HepG2 (cell line): ENCODE data around the gene EEF2. TPM values are rescaled to one million over a fixed set of nuclear protein-coding genes. Genes with fewer than 3 reads are reported as not detected.

Experiments
- ATAC-seq: fragments of 200-7000 bp; cut with Tn5 transposase; 3 replicates; pipeline ENCODE4 v1.9.1; 2020; ENCODE audit warnings: mild to moderate bottlenecking, moderate library complexity
- BruUV-seq: library from RNA; stranded (reverse); fragments of 400-500 nt; replicated peaks from 2 replicates; lab custom pipeline; 2021; lab: Mats Ljungman, UMichigan
- CTCF ChIA-PET: fragments of 300-600 bp; formaldehyde crosslinking; extraction: SDS; loops from one replicate; lab custom pipeline; 2021; ENCODE audit warnings: low total read pairs, inconsistent platforms, low intra/inter-chr PET ratio; lab: Yijun Ruan, JAX
- POLR2A ChIA-PET: fragments of 350-600 bp; sonication (Branson Sonifier 250); formaldehyde crosslinking; loops from one replicate; lab custom pipeline; 2020; ENCODE audit warnings: antibody characterized with exemption, inconsistent platforms; lab: Yijun Ruan, JAX
- DNase-seq: peaks from one replicate; pipeline ENCODE4 v3.0.0-alpha.2; 2015; ENCODE audit warnings: low spot score
- FAIRE-seq: peaks from 3 replicates; lab custom pipeline; 2011; peaks lifted over from hg19 to GRCh38; lab: Jason Lieb, UNC
- H2AFZ ChIP-seq: one replicate; pipeline ENCODE4 v1.6.1; 2011; ENCODE audit warnings: low read length, inconsistent platforms
- H3K27ac ChIP-seq: fragments of 300-600 bp; 3 replicates; pipeline ENCODE4 v1.8.0; 2011; ENCODE audit warnings: mixed run types, mild to moderate bottlenecking, mixed read lengths, low read length, inconsistent platforms; ENCODE audit not compliant: insufficient read depth; ENCODE audit errors: extremely low read length
- H3K27me3 ChIP-seq, 2 experiments: fragments of 200-600 bp in 1 of 2; 2 replicates in 1 of 2; 3 replicates in 1 of 2; pipeline versions ENCODE4 v1.6.0 to v1.8.0; 2011; ENCODE audit warnings: low read length in 2 of 2, mild to moderate bottlenecking in 2 of 2, moderate library complexity in 2 of 2, inconsistent platforms in 1 of 2; ENCODE audit not compliant: insufficient read depth in 2 of 2, control insufficient read depth in 1 of 2
- H3K36me3 ChIP-seq, 2 experiments: fragments of 200-600 bp in 1 of 2; replicated peaks in 1 of 2; 2 replicates in 1 of 2; 3 replicates in 1 of 2; pipeline versions ENCODE4 v1.5.1 to v1.8.0; 2011; ENCODE audit warnings: low read length in 2 of 2, inconsistent platforms in 1 of 2; ENCODE audit not compliant: insufficient read depth in 2 of 2, control insufficient read depth in 1 of 2
- H3K4me1 ChIP-seq: 2 replicates; pipeline ENCODE4 v1.5.1; 2012; ENCODE audit warnings: low read length, inconsistent platforms; ENCODE audit not compliant: insufficient read depth
- H3K4me2 ChIP-seq: 2 replicates; pipeline ENCODE4 v1.6.0; 2011; ENCODE audit warnings: low read depth, low read length, inconsistent platforms
- H3K4me3 ChIP-seq, 3 experiments: fragments of 200-600 bp in 1 of 3; sonication (generic), shearing (Covaris generic) in 1 of 3; replicated peaks in 1 of 3; 2 replicates each; pipeline ENCODE4 v1.5.1; 2011 to 2016; ENCODE audit warnings: low read length in 3 of 3, inconsistent platforms in 2 of 3, low read depth in 2 of 3, mild to moderate bottlenecking in 2 of 3, control low read depth in 1 of 3, mixed read lengths in 1 of 3; ENCODE audit not compliant: insufficient read depth in 1 of 3
- H3K79me2 ChIP-seq: one replicate; pipeline ENCODE4 v1.6.1; 2011; ENCODE audit warnings: low read length, inconsistent platforms; ENCODE audit not compliant: insufficient read depth
- H3K9ac ChIP-seq: 2 replicates; pipeline ENCODE4 v1.6.0; 2011; ENCODE audit warnings: mild to moderate bottlenecking, low read depth, low read length, inconsistent platforms; ENCODE audit not compliant: insufficient read depth
- H3K9me3 ChIP-seq: 2 replicates; pipeline ENCODE4 v1.5.1; 2012; ENCODE audit warnings: mild to moderate bottlenecking, low read length
- H4K20me1 ChIP-seq: 2 replicates; pipeline ENCODE4 v1.6.0; 2011; ENCODE audit warnings: inconsistent platforms, mild to moderate bottlenecking, low read length, moderate library complexity; ENCODE audit not compliant: insufficient read depth
- KMT2A ChIP-seq: sonication (generic); formaldehyde crosslinking; IDR thresholded peaks from 2 replicates; pipeline ENCODE4 v1.4.0; 2020; ENCODE audit warnings: missing genetic modification reagents
- NFKB2 ChIP-seq: sonication (generic); formaldehyde crosslinking; IDR thresholded peaks from 2 replicates; pipeline ENCODE4 v1.4.0; 2020; ENCODE audit warnings: missing genetic modification reagents, borderline replicate concordance
- ZBTB42 ChIP-seq: sonication (generic); formaldehyde crosslinking; IDR thresholded peaks from 2 replicates; pipeline ENCODE4 v1.5.0; 2020; ENCODE audit warnings: mild to moderate bottlenecking, missing genetic modification reagents
- ZEB1 ChIP-seq: IDR thresholded peaks from 2 replicates; pipeline ENCODE4 v1.6.1; 2012; ENCODE audit warnings: mild to moderate bottlenecking, low read depth, inconsistent platforms; ENCODE audit not compliant: insufficient replicate concordance
- ZNF24 ChIP-seq: fragments of 450-650 bp; IDR thresholded peaks from 2 replicates; pipeline ENCODE4 v1.6.1; 2017; ENCODE audit warnings: antibody characterized with exemption, mild to moderate bottlenecking
- ZNF275 ChIP-seq: sonication (generic); formaldehyde crosslinking; IDR thresholded peaks from 2 replicates; pipeline ENCODE4 v1.8.0; 2022; ENCODE audit warnings: missing genetic modification reagents, mild to moderate bottlenecking, inconsistent platforms, borderline replicate concordance
- ZNF33A ChIP-seq: sonication (generic); formaldehyde crosslinking; IDR thresholded peaks from 2 replicates; pipeline ENCODE4 v1.5.1; 2020; ENCODE audit warnings: missing genetic modification reagents, mild to moderate bottlenecking, moderate library complexity, borderline replicate concordance
- ZNF777 ChIP-seq: sonication (generic); formaldehyde crosslinking; IDR thresholded peaks from 2 replicates; pipeline ENCODE4 v1.4.0; 2020; ENCODE audit warnings: missing genetic modification reagents
- ZNF816 ChIP-seq: sonication (generic); formaldehyde crosslinking; IDR thresholded peaks from 2 replicates; pipeline ENCODE4 v1.8.0; 2022; ENCODE audit warnings: missing genetic modification reagents, mild to moderate bottlenecking, borderline replicate concordance
- WGBS: methylation state at CpG from one replicate; pipeline ENCODE4 v1.1.6; 2017; ENCODE audit warnings: low lambda C conversion rate; 5-methylcytosine and 5-hydroxymethylcytosine counted together
- in situ Hi-C: cut with HindIII; loops from 2 replicates; pipeline ENCODE4 v1.10.0; 2017; ENCODE audit warnings: low pct_unique_long_range_greater_than_20kb; ENCODE audit not compliant: extremely low pct_ligation_motif_present
- intact Hi-C: fragments of 100-400 bp; cut with micrococcal nuclease; formaldehyde crosslinking; loops from one replicate; pipeline ENCODE4 v1.10.0; 2022; ENCODE audit not compliant: unreplicated experiment
- polyA plus RNA-seq, 8 experiments: library from polyadenylated mRNA; depleted of rRNA in 3 of 8; stranded (reverse) in 7 of 8; unstranded in 1 of 8; fragments of >200 nt; fragmentation: Illumina TruSeq in 4 of 8; extraction: Trizol in 4 of 8; gene quantifications; 2 replicates each; pipeline versions ENCODE4 v1.2.1 to v1.2.3, GENCODE V29; 2011 to 2016; ENCODE audit warnings: low read depth in 4 of 8, missing spikeins in 1 of 8, mixed read lengths in 1 of 8; ENCODE audit not compliant: insufficient read depth in 1 of 8
- total RNA-seq, 5 experiments: library from RNA; depleted of rRNA; stranded (reverse); fragments of >200 nt; fragmentation: Illumina TruSeq; extraction: Trizol; gene quantifications; 2 replicates each; pipeline ENCODE4 v1.2.3, GENCODE V29; 2016; ENCODE audit warnings: low read depth in 1 of 5

EEF2 gene
- total and polyA plus RNA-seq, 2 of the 13 experiments (the other 11 are each of a cell fraction or from before 2014, with no cell fraction given): 1,441 to 1,777 TPM

DNA sequence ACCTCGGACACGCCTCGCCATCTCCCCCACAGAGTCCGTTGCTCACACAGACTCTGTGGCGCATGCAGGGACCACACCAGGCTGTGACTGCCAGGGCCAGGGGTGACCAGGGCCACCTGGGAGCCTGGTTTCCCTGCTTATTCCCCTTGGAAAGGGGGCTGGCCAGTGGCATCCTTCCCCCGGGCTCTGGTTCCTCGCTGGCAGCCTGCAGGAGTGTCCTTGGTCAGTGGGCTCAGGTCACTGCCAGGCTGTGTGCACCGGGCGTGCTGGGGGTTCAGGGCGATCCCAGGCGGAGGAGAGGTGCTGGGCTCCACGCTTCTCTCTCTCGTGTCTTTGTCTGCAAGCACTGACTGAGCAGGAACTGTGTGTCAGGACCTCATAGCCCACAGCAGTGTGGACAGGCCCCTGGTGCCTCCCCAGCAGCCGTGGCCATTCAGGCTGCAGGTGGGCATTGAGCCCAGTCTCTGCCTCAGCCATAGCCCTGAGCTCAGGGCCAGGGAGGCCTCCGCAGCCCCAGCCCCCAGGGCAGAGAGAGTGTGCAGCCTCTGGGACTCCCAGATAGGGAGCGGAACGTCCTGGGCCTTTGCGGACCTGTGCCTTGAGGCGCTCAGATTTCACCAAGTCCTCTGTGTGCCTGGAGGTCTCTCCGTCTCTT, 28.8 kb upstream of the EEF2 start (continued):
- TF ChIP-seq ZNF816 (CRISPR knock-in tag) (no peak), ZNF33A (CRISPR knock-in tag) (no peak), NFKB2 (CRISPR knock-in tag) (no peak)

DNA sequence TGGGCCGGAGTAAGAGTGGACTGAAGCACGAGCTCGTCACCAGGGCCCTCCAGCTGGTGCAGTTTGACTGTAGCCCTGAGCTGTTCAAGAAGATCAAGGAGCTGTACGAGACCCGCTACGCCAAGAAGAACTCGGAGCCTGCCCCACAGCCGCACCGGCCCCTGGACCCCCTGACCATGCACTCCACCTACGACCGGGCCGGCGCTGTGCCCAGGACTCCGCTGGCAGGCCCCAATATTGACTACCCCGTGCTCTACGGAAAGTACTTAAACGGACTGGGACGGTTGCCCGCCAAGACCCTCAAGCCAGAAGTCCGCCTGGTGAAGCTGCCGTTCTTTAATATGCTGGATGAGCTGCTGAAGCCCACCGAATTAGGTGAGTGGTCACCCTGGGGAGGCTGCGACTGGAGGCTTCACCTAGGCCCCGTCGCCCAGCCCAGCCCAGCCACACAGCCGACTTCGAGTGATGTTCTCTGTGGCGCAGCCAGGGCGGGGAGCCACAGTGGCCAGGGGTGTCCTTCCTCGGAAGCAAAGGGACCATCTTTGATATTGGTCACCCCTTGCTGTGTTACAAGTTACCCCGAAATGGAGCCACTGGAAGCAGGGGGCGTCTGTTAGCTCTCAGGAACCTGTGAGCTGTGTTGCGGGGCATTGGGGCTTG, 27.8 kb upstream of the EEF2 start:
- Histone ChIP-seq H3K4me2 (no peak overlapping the region), H3K27me3 (no peaks in the 10 kb centered on the region; a peak in 1 of 5 replicates), H3K4me1 (peaks cover 23% of the 10 kb centered on the region), H4K20me1 (0 out of 2 replicates have a peak, but pooled peaks cover 9% of the 10 kb centered on the region), H3K9ac (no peak overlapping the region), H3K27ac (no peak overlapping the region), H3K36me3 (peaks cover 15 to 31% of the 10 kb centered on the region in 2 experiments; a peak in 4 of 5 replicates), H3K79me2 (peaks cover 31% of the 10 kb centered on the region), H3K9me3 (no peaks in the 10 kb centered on the region), H3K4me3 (no peak overlapping the region), H2AFZ (no peak overlapping the region)
- CTCF ChIA-PET: no interaction called here
- FAIRE-seq: no peak
- POLR2A ChIA-PET: no interaction called here
- WGBS: over 99% methylated on average over 26 of the region's 33 CpGs
- in situ Hi-C loops (no loop called here), intact Hi-C loops (no loop called here)
- TF ChIP-seq ZBTB42 (no peak), ZEB1 (no peak), ZNF275 (no peak), ZNF24 (no peak), KMT2A (CRISPR knock-in tag) (no peak), ZNF777 (no peak)
- BruUV-seq: no TSS peak
- no peak for DNase-seq
- ATAC-seq: no peak
